ENCODE results near the gene KLRC2.
"Not testable (repeated sequence)": the region's sequence is repeated elsewhere in the genome, so short reads cannot be mapped to it uniquely, and the experiment has no call there.

KLRC2 gene

GRCh38 chr12:10388624-10389413 is 47.0 kb downstream of the KLRC2 start:
- Histone ChIP-seq H3K9me3 (ENCODE audit: control insufficient read depth in 1 of 2, low read length in 2 of 2) (no peaks in the 10 kb centered on the region), H3K4me1 (ENCODE audit: control insufficient read depth in 1 of 2, insufficient read depth in 2 of 2, low read length in 2 of 2) (peaks cover 0 to 4% of the 10 kb centered on the region in 2 donors), H3K4me3 (ENCODE audit: low read depth in 1 of 2, low read length in 2 of 2) (no peak overlapping the region), H3K27me3 (ENCODE audit: low read depth, low read length) (no peaks in the 10 kb centered on the region), H3K36me3 (ENCODE audit: control insufficient read depth in 1 of 2, insufficient read depth in 2 of 2, low read length in 2 of 2) (no peaks in the 10 kb centered on the region), H3K27ac (ENCODE audit: low read length) (no peak overlapping the region)

- not testable (repeated sequence) for H3K9me3 ChIP-seq (ENCODE audit: control insufficient read depth in 1 of 2, low read length in 2 of 2); H3K27ac ChIP-seq (ENCODE audit: low read length); H3K36me3 ChIP-seq (ENCODE audit: control insufficient read depth in 1 of 2, insufficient read depth in 2 of 2, low read length in 2 of 2); H3K4me1 ChIP-seq (ENCODE audit: control insufficient read depth in 1 of 2, insufficient read depth in 2 of 2, low read length in 2 of 2); H3K4me3 ChIP-seq (ENCODE audit: low read depth in 1 of 2, low read length in 2 of 2); H3K27me3 ChIP-seq (ENCODE audit: low read depth, low read length)
These were observed 48.3 kb downstream of the KLRC2 start for GRCh38 chr12:10387498-10387897.

GRCh38 chr12:10386857-10387256 is 49.0 kb downstream of the KLRC2 start:
- H3K9me3 ChIP-seq (ENCODE audit: control insufficient read depth in 1 of 2, low read length in 2 of 2) = no peaks in the 10 kb centered on the region
- H3K27ac ChIP-seq (ENCODE audit: low read length) = no peak overlapping the region
- H3K4me1 ChIP-seq (ENCODE audit: control insufficient read depth in 1 of 2, insufficient read depth in 2 of 2, low read length in 2 of 2) = peaks cover 0 to under 1% of the 10 kb centered on the region in 2 donors
- no peaks in the 10 kb centered on the region for H3K27me3 ChIP-seq (ENCODE audit: low read depth, low read length)
- no peak overlapping the region for H3K4me3 ChIP-seq (ENCODE audit: low read depth in 1 of 2, low read length in 2 of 2)
- H3K36me3 ChIP-seq (ENCODE audit: control insufficient read depth in 1 of 2, insufficient read depth in 2 of 2, low read length in 2 of 2) = no peaks in the 10 kb centered on the region

- Histone ChIP-seq H3K9me3 (ENCODE audit: control insufficient read depth in 1 of 2, low read length in 2 of 2) (no peaks in the 10 kb centered on the region), H3K4me3 (ENCODE audit: low read depth in 1 of 2, low read length in 2 of 2) (no peak overlapping the region), H3K27ac (ENCODE audit: low read length) (no peak overlapping the region), H3K27me3 (ENCODE audit: low read depth, low read length) (no peaks in the 10 kb centered on the region), H3K4me1 (ENCODE audit: control insufficient read depth in 1 of 2, insufficient read depth in 2 of 2, low read length in 2 of 2) (no peaks in the 10 kb centered on the region), H3K36me3 (ENCODE audit: control insufficient read depth in 1 of 2, insufficient read depth in 2 of 2, low read length in 2 of 2) (peaks cover 0 to 6% of the 10 kb centered on the region in 2 donors)
These were observed 50.6 kb downstream of the KLRC2 start for GRCh38 chr12:10385166-10385613.

GRCh38 chr12:10384191-10384590 is 51.6 kb downstream of the KLRC2 start:
- Histone ChIP-seq H3K9me3 (ENCODE audit: control insufficient read depth in 1 of 2, low read length in 2 of 2) (no peaks in the 10 kb centered on the region), H3K27me3 (ENCODE audit: low read depth, low read length) (no peaks in the 10 kb centered on the region), H3K27ac (ENCODE audit: low read length) (no peak overlapping the region), H3K4me1 (ENCODE audit: control insufficient read depth in 1 of 2, insufficient read depth in 2 of 2, low read length in 2 of 2) (no peaks in the 10 kb centered on the region), H3K4me3 (ENCODE audit: low read depth in 1 of 2, low read length in 2 of 2) (no peak overlapping the region), H3K36me3 (ENCODE audit: control insufficient read depth in 1 of 2, insufficient read depth in 2 of 2, low read length in 2 of 2) (peaks cover 0 to 6% of the 10 kb centered on the region in 2 donors)

GRCh38 chr12:10381928-10382628 is 53.7 kb downstream of the KLRC2 start:
- H3K36me3 ChIP-seq (ENCODE audit: control insufficient read depth in 1 of 2, insufficient read depth in 2 of 2, low read length in 2 of 2) = peaks cover 0 to 6% of the 10 kb centered on the region in 2 donors
- H3K27me3 ChIP-seq (ENCODE audit: low read depth, low read length) = no peaks in the 10 kb centered on the region
- no peak overlapping the region for H3K4me3 ChIP-seq (ENCODE audit: low read depth in 1 of 2, low read length in 2 of 2)
- no peaks in the 10 kb centered on the region for H3K9me3 ChIP-seq (ENCODE audit: control insufficient read depth in 1 of 2, low read length in 2 of 2)
- H3K4me1 ChIP-seq (ENCODE audit: control insufficient read depth in 1 of 2, insufficient read depth in 2 of 2, low read length in 2 of 2) = no peaks in the 10 kb centered on the region
- no peak overlapping the region for H3K27ac ChIP-seq (ENCODE audit: low read length)

Measured in muscle layer of duodenum (tissue), 2 donors.